IMR-90 (cell line): ENCODE data around the gene JMJD8. TPM values are rescaled to one million over a fixed set of nuclear protein-coding genes. Genes with fewer than 3 reads are reported as not detected.

Experiments used
- ATAC-seq: fragments of 200-7000 bp; cut with Tn5 transposase; 2 replicates; pipeline ENCODE4 v1.9.1; 2020; ENCODE audit warnings: low read depth, mild to moderate bottlenecking, moderate library complexity
- BruUV-seq: library from RNA; stranded (reverse); fragments of 400-500 nt; replicated peaks from 2 replicates; lab custom pipeline; 2021; lab: Mats Ljungman, UMichigan
- CTCF ChIA-PET: fragments of 300-600 bp; formaldehyde crosslinking; extraction: SDS; loops from one replicate; lab custom pipeline; 2021; ENCODE audit warnings: antibody characterized with exemption; lab: Yijun Ruan, JAX
- POLR2A ChIA-PET: fragments of 300-600 bp; sonication (Branson Sonifier 250); formaldehyde crosslinking; loops from one replicate; lab custom pipeline; 2022; ENCODE audit warnings: antibody characterized with exemption; ENCODE audit not compliant: unreplicated experiment; lab: Charles Lee
- DNase-seq: peaks from one replicate; pipeline ENCODE4 v3.0.0; 2013
- H2AFZ ChIP-seq: replicated peaks from 2 replicates; pipeline ENCODE3; 2013; ENCODE audit warnings: low read length, mild to moderate bottlenecking; ENCODE audit not compliant: poor library complexity
- H2AK5ac ChIP-seq: 2 replicates; pipeline ENCODE4 v1.6.1; 2013; ENCODE audit warnings: low read depth, low read length, inconsistent platforms
- H2AK9ac ChIP-seq: replicated peaks from 2 replicates; pipeline ENCODE3; 2013; ENCODE audit warnings: mild to moderate bottlenecking, low read depth, low read length, moderate library complexity; ENCODE audit not compliant: poor library complexity
- H2BK120ac ChIP-seq: 2 replicates; pipeline ENCODE4 v1.6.1; 2013; ENCODE audit warnings: low read depth, low read length, inconsistent platforms
- H2BK15ac ChIP-seq: 3 replicates; pipeline ENCODE4 v1.6.1; 2013; ENCODE audit warnings: low read depth, low read length, inconsistent platforms
- H2BK20ac ChIP-seq: 2 replicates; pipeline ENCODE4 v1.6.1; 2013; ENCODE audit warnings: low read depth, mild to moderate bottlenecking, inconsistent platforms, low read length, moderate library complexity
- H2BK5ac ChIP-seq: 2 replicates; pipeline ENCODE4 v1.6.1; 2013; ENCODE audit warnings: mild to moderate bottlenecking, low read depth, low read length, inconsistent platforms; ENCODE audit not compliant: poor library complexity, severe bottlenecking
- H3K14ac ChIP-seq: replicated peaks from 2 replicates; pipeline ENCODE4 v1.6.1; 2013; ENCODE audit warnings: low read depth, low read length, inconsistent platforms
- H3K18ac ChIP-seq: 2 replicates; pipeline ENCODE4 v1.6.1; 2013; ENCODE audit warnings: low read depth, low read length, control low read depth
- H3K23ac ChIP-seq: 2 replicates; pipeline ENCODE4 v1.6.1; 2013; ENCODE audit warnings: low read depth, low read length, inconsistent platforms
- H3K27ac ChIP-seq: 2 replicates; pipeline ENCODE4 v1.5.1; 2013; ENCODE audit warnings: mild to moderate bottlenecking, control low read depth, low read length; ENCODE audit not compliant: insufficient read depth
- H3K27me3 ChIP-seq: 2 replicates; pipeline ENCODE4 v1.6.1; 2013; ENCODE audit warnings: low read length; ENCODE audit not compliant: control insufficient read depth, insufficient read depth
- H3K36me3 ChIP-seq: 2 replicates; pipeline ENCODE4 v1.6.1; 2013; ENCODE audit warnings: low read length, mixed read lengths; ENCODE audit not compliant: control insufficient read depth, insufficient read depth
- H3K4ac ChIP-seq: 2 replicates; pipeline ENCODE4 v1.6.1; 2013; ENCODE audit warnings: low read depth, low read length, inconsistent platforms
- H3K4me1 ChIP-seq: 2 replicates; pipeline ENCODE4 v1.6.1; 2013; ENCODE audit warnings: low read length, mixed read lengths; ENCODE audit not compliant: control insufficient read depth, insufficient read depth
- H3K4me2 ChIP-seq: 2 replicates; pipeline ENCODE4 v1.6.1; 2013; ENCODE audit warnings: low read depth, mild to moderate bottlenecking, control low read depth, low read length, moderate library complexity
- H3K4me3 ChIP-seq: 2 replicates; pipeline ENCODE4 v1.5.1; 2013; ENCODE audit warnings: low read depth, mild to moderate bottlenecking, control low read depth, low read length, moderate library complexity; ENCODE audit not compliant: insufficient read depth
- H3K56ac ChIP-seq: 2 replicates; pipeline ENCODE4 v1.6.1; 2013; ENCODE audit warnings: low read length, inconsistent platforms; ENCODE audit not compliant: insufficient read depth; ENCODE audit errors: extremely low read depth
- H3K79me1 ChIP-seq, 2 experiments: 2 replicates each; pipeline ENCODE4 v1.6.1; 2013; ENCODE audit warnings: low read length in 2 of 2, inconsistent platforms in 1 of 2, low read depth in 1 of 2
- H3K9ac ChIP-seq: 2 replicates; pipeline ENCODE4 v1.6.1; 2013; ENCODE audit warnings: low read depth, low read length, control low read depth
- H3K9me1 ChIP-seq: 2 replicates; pipeline ENCODE4 v1.6.1; 2013; ENCODE audit warnings: low read length, inconsistent platforms; ENCODE audit not compliant: insufficient read depth
- H3K9me3 ChIP-seq: 2 replicates; pipeline ENCODE4 v1.6.1; 2013; ENCODE audit warnings: low read length; ENCODE audit not compliant: control insufficient read depth, insufficient read depth
- H4K20me1 ChIP-seq: 2 replicates; pipeline ENCODE4 v1.6.1; 2013; ENCODE audit warnings: low read length, inconsistent platforms; ENCODE audit not compliant: insufficient read depth
- H4K5ac ChIP-seq: 2 replicates; pipeline ENCODE4 v1.6.1; 2013; ENCODE audit warnings: mild to moderate bottlenecking, low read depth, low read length, control low read depth
- H4K8ac ChIP-seq, 2 experiments: 2 replicates each; pipeline ENCODE4 v1.6.1; 2013; ENCODE audit warnings: low read depth in 2 of 2, low read length in 2 of 2, control low read depth in 1 of 2, inconsistent platforms in 1 of 2
- H4K91ac ChIP-seq: 2 replicates; pipeline ENCODE4 v1.6.1; 2013; ENCODE audit warnings: low read depth, low read length, inconsistent platforms; ENCODE audit not compliant: insufficient read depth
- BHLHE40 ChIP-seq: fragments of 150-350 bp; IDR thresholded peaks from 2 replicates; pipeline ENCODE4 v1.6.1; 2016; ENCODE audit warnings: mild to moderate bottlenecking, low read depth, low read length
- CEBPB ChIP-seq: IDR thresholded peaks from 2 replicates; pipeline ENCODE4 v1.6.1; 2012; ENCODE audit warnings: low read depth, low read length, improper control_type of control experiment
- CHD1 ChIP-seq: IDR thresholded peaks from 2 replicates; pipeline ENCODE4 v1.6.1; 2012; ENCODE audit warnings: low read depth, low read length, improper control_type of control experiment
- ELK1 ChIP-seq: fragments of 150-350 bp; IDR thresholded peaks from 2 replicates; pipeline ENCODE4 v1.6.1; 2016; ENCODE audit warnings: low read depth, mild to moderate bottlenecking, low read length, moderate library complexity, borderline replicate concordance
- FOS ChIP-seq: fragments of 150-350 bp; IDR thresholded peaks from 2 replicates; pipeline ENCODE4 v1.6.1; 2016; ENCODE audit warnings: low read depth, low read length
- MAFK ChIP-seq: IDR thresholded peaks from 2 replicates; pipeline ENCODE4 v1.6.1; 2012; ENCODE audit warnings: low read depth, low read length, improper control_type of control experiment
- MAZ ChIP-seq: IDR thresholded peaks from 2 replicates; pipeline ENCODE4 v1.6.1; 2012; ENCODE audit warnings: low read depth, mild to moderate bottlenecking, low read length, improper control_type of control experiment, moderate library complexity, borderline replicate concordance
- MXI1 ChIP-seq: IDR thresholded peaks from 2 replicates; pipeline ENCODE4 v1.6.1; 2012; ENCODE audit warnings: low read depth, mild to moderate bottlenecking, low read length, moderate library complexity, borderline replicate concordance
- NFE2L2 ChIP-seq: fragments of 150-350 bp; IDR thresholded peaks from 2 replicates; pipeline ENCODE4 v1.6.1; 2016; ENCODE audit warnings: low read depth, mild to moderate bottlenecking, low read length
- POLR2A ChIP-seq: IDR thresholded peaks from 2 replicates; pipeline ENCODE4 v1.6.1; 2012; ENCODE audit warnings: mild to moderate bottlenecking, low read depth, low read length
- RAD21 ChIP-seq: IDR thresholded peaks from 2 replicates; pipeline ENCODE4 v1.6.1; 2012; ENCODE audit warnings: low read length, improper control_type of control experiment
- RCOR1 ChIP-seq: IDR thresholded peaks from 2 replicates; pipeline ENCODE4 v1.6.1; 2012; ENCODE audit warnings: mild to moderate bottlenecking, low read length, improper control_type of control experiment; ENCODE audit not compliant: insufficient replicate concordance
- RFX5 ChIP-seq: IDR thresholded peaks from 2 replicates; pipeline ENCODE4 v1.8.0; 2012; ENCODE audit warnings: low read depth, mild to moderate bottlenecking, low read length, moderate library complexity
- SMC3 ChIP-seq: fragments of 150-350 bp; IDR thresholded peaks from 2 replicates; pipeline ENCODE4 v1.6.1; 2016; ENCODE audit warnings: low read depth, mild to moderate bottlenecking, antibody characterized with exemption, low read length, moderate library complexity
- WGBS, 2 experiments: methylation state at CpG; one replicate each; pipeline versions ENCODE4 v1.1.5 to v1.1.7; 2013; ENCODE audit warnings: missing lambda C conversion rate in 2 of 2; ENCODE audit not compliant: insufficient read length in 1 of 2; ENCODE audit errors: extremely low coverage in 2 of 2; 5-methylcytosine and 5-hydroxymethylcytosine counted together
- dilution Hi-C: fragments of 300-500 bp; cut with HindIII; formaldehyde crosslinking; loops from one replicate; pipeline ENCODE4 v1.14.3; 2018; ENCODE audit warnings: low sequenced_read_pairs; ENCODE audit not compliant: unreplicated experiment
- in situ Hi-C: fragments of 300-500 bp; cut with MboI; formaldehyde crosslinking; loops from 3 replicates; pipeline ENCODE4 v1.14.3; 2019; ENCODE audit warnings: low sequenced_read_pairs, inconsistent platforms, mixed read lengths
- intact Hi-C: fragments of 100-400 bp; cut with micrococcal nuclease; formaldehyde crosslinking; loops from 2 replicates; pipeline ENCODE4 v1.10.0; 2022
- polyA plus RNA-seq, 3 experiments: library from polyadenylated mRNA; depleted of rRNA; stranded (reverse); fragments of >200 nt; gene quantifications; 2 replicates each; pipeline ENCODE4 v1.2.3, GENCODE V29; 2012; ENCODE audit warnings: low replicate concordance in 1 of 3
- total RNA-seq: library from RNA; depleted of rRNA; stranded (reverse); fragments of >200 nt; gene quantifications from 2 replicates; pipeline ENCODE4 v1.2.3, GENCODE V29; 2012
- TF ChIP-seq, protein P1 (sequence below): conservative IDR thresholded peaks from 2 replicates; pipeline ENCODE4 v1.5.1; 2012; ENCODE audit warnings: mild to moderate bottlenecking, low read depth, low read length, improper control_type of control experiment

Gene JMJD8
- total and polyA plus RNA-seq, 2 of the 4 experiments (the other 2 are of a cell fraction), result 17.7 to 62.5 TPM

GRCh38 chr16:730666-731509 is 46.8 kb upstream of the JMJD8 start:
- Histone ChIP-seq H3K9me1 (peaks cover 2% of the 10 kb centered on the region; the same call in 1 of the 2 replicates), H2BK120ac (no peak overlapping the region), H2BK20ac (no peak overlapping the region), H2AK5ac (no peak overlapping the region), H4K5ac (no peak overlapping the region), H3K14ac (no peak overlapping the region), H3K27ac (no peak overlapping the region), H3K79me1 (peaks cover 0 to 5% of the 10 kb centered on the region in 2 experiments; a peak in 1 of 4 replicates), H4K20me1 (peaks cover 4% of the 10 kb centered on the region), H3K4me3 (no peak overlapping the region), H2BK15ac (no peak overlapping the region), H4K91ac (no peak overlapping the region), H3K23ac (no peak overlapping the region), H3K56ac (no peak overlapping the region), H3K4me2 (no peak overlapping the region), H2AK9ac (peak overlapping the region; percentile 72), H3K9ac (no peak overlapping the region), H3K18ac (no peak overlapping the region), H3K4me1 (peaks cover 6% of the 10 kb centered on the region), H3K4ac (no peak overlapping the region), H3K36me3 (peaks cover 35% of the 10 kb centered on the region), H2AFZ (no peak overlapping the region), H3K9me3 (no peaks in the 10 kb centered on the region), H3K27me3 (no peaks in the 10 kb centered on the region), H2BK5ac (no peak overlapping the region), H4K8ac (no peak overlapping the region)
- in situ Hi-C loops, result no loop called here
- no peak for DNase-seq
- ChIA-PET POLR2A (no interaction called here), CTCF (no interaction called here)
- intact Hi-C loops, result no loop called here
- ATAC-seq, result no peak
- dilution Hi-C loops, result no loop called here
- no TSS peak for BruUV-seq
- 79% methylated on average over 5 of the region's 22 CpGs; no CpG with 5 or more reads in 1 of the 2 experiments for WGBS, 2 experiments
- TF ChIP-seq POLR2A (no peak), SMC3 (no peak), MXI1 (no peak), CEBPB (no peak), MAZ (no peak), ELK1 (no peak), RAD21 (no peak), FOS (no peak), CHD1 (no peak), NFE2L2 (no peak), RFX5 (no peak), MAFK (no peak), RCOR1 (no peak), BHLHE40 (no peak)
- TF ChIP-seq, protein P1, sequence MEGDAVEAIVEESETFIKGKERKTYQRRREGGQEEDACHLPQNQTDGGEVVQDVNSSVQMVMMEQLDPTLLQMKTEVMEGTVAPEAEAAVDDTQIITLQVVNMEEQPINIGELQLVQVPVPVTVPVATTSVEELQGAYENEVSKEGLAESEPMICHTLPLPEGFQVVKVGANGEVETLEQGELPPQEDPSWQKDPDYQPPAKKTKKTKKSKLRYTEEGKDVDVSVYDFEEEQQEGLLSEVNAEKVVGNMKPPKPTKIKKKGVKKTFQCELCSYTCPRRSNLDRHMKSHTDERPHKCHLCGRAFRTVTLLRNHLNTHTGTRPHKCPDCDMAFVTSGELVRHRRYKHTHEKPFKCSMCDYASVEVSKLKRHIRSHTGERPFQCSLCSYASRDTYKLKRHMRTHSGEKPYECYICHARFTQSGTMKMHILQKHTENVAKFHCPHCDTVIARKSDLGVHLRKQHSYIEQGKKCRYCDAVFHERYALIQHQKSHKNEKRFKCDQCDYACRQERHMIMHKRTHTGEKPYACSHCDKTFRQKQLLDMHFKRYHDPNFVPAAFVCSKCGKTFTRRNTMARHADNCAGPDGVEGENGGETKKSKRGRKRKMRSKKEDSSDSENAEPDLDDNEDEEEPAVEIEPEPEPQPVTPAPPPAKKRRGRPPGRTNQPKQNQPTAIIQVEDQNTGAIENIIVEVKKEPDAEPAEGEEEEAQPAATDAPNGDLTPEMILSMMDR, result no peak
